A673 (cell line): ENCODE measurements around the gene MRM3.

Experiments used
- CTCF ChIP-seq: fragments of 300-800, 200-600 bp; sonication (generic); conservative IDR thresholded peaks from 2 replicates; pipeline ENCODE4 v1.5.1; 2017; ENCODE audit warnings: low read depth, mild to moderate bottlenecking, antibody characterized with exemption, low read length, moderate library complexity, mixed read lengths
- EZH2 ChIP-seq: fragments of 200-600 bp; sonication (generic); IDR thresholded peaks from 2 replicates; pipeline ENCODE4 v1.6.1; 2017; ENCODE audit warnings: borderline replicate concordance, low read depth, mild to moderate bottlenecking, mixed read lengths, antibody characterized with exemption, low read length; ENCODE audit not compliant: poor library complexity, severe bottlenecking

GRCh38 chr17:737561-738113, 44.5 kb upstream of the MRM3 start:
- TF ChIP-seq CTCF (no peak), EZH2 (no peak)
